DND-41 (cell line): ENCODE data around the gene TNIP2.

ENCODE experiments used
- ATAC-seq: fragments of 200-7000 bp; cut with Tn5 transposase; 3 replicates; pipeline ENCODE4 v1.9.1; 2021; ENCODE audit warnings: low read depth; ENCODE audit not compliant: insufficient read depth
- DNase-seq: peaks from one replicate; pipeline ENCODE4 v3.0.0-alpha.2; 2020
- H2AFZ ChIP-seq: 2 replicates; pipeline ENCODE4 v1.6.0; 2012; ENCODE audit warnings: low read depth, low read length
- H3K27ac ChIP-seq: 2 replicates; pipeline ENCODE4 v1.5.1; 2012; ENCODE audit warnings: low read length, inconsistent platforms
- H3K27me3 ChIP-seq: fragments of 200-600 bp; sonication (generic); 2 replicates; pipeline ENCODE4 v1.6.0; 2012; ENCODE audit warnings: low read length, mild to moderate bottlenecking, inconsistent platforms; ENCODE audit not compliant: insufficient read depth, poor library complexity
- H3K36me3 ChIP-seq: 2 replicates; pipeline ENCODE4 v1.5.1; 2012; ENCODE audit warnings: low read length, inconsistent platforms; ENCODE audit not compliant: insufficient read depth
- H3K4me1 ChIP-seq: 2 replicates; pipeline ENCODE4 v1.5.1; 2012; ENCODE audit warnings: mild to moderate bottlenecking, low read length; ENCODE audit not compliant: insufficient read depth
- H3K4me2 ChIP-seq: 2 replicates; pipeline ENCODE4 v1.6.0; 2012; ENCODE audit warnings: mild to moderate bottlenecking, moderate library complexity, low read length, inconsistent platforms; ENCODE audit not compliant: insufficient read depth
- H3K4me3 ChIP-seq, 2 experiments: fragments of 200-600 bp in 1 of 2; shearing (Covaris generic) in 1 of 2; 2 replicates each; pipeline ENCODE4 v1.5.1; 2012 to 2016; ENCODE audit warnings: inconsistent platforms in 2 of 2, low read length in 2 of 2, mild to moderate bottlenecking in 2 of 2, low read depth in 1 of 2, moderate library complexity in 1 of 2
- H3K79me2 ChIP-seq: 2 replicates; pipeline ENCODE4 v1.6.0; 2012; ENCODE audit warnings: low read length, inconsistent platforms; ENCODE audit not compliant: insufficient read depth
- H3K9ac ChIP-seq: 2 replicates; pipeline ENCODE4 v1.6.0; 2012; ENCODE audit warnings: low read depth, mild to moderate bottlenecking, inconsistent platforms, low read length, moderate library complexity
- H3K9me3 ChIP-seq: 2 replicates; pipeline ENCODE4 v1.5.1; 2012; ENCODE audit warnings: low read length, moderate library complexity, mild to moderate bottlenecking, inconsistent platforms; ENCODE audit not compliant: insufficient read depth, severe bottlenecking
- H4K20me1 ChIP-seq: 2 replicates; pipeline ENCODE4 v1.6.0; 2012; ENCODE audit warnings: low read length; ENCODE audit not compliant: insufficient read depth
- CTCF ChIP-seq: IDR thresholded peaks from 2 replicates; pipeline ENCODE4 v1.5.1; 2012; ENCODE audit warnings: borderline replicate concordance, low read length, moderate library complexity, mild to moderate bottlenecking; ENCODE audit not compliant: poor library complexity, severe bottlenecking; ENCODE audit errors: extremely low read depth
- EZH2 ChIP-seq: IDR thresholded peaks from 3 replicates; pipeline ENCODE4 v1.6.1; 2012; ENCODE audit warnings: borderline replicate concordance, low read depth, mild to moderate bottlenecking, moderate library complexity, low read length, inconsistent platforms; ENCODE audit not compliant: severe bottlenecking

The TNIP2 gene

DNA sequence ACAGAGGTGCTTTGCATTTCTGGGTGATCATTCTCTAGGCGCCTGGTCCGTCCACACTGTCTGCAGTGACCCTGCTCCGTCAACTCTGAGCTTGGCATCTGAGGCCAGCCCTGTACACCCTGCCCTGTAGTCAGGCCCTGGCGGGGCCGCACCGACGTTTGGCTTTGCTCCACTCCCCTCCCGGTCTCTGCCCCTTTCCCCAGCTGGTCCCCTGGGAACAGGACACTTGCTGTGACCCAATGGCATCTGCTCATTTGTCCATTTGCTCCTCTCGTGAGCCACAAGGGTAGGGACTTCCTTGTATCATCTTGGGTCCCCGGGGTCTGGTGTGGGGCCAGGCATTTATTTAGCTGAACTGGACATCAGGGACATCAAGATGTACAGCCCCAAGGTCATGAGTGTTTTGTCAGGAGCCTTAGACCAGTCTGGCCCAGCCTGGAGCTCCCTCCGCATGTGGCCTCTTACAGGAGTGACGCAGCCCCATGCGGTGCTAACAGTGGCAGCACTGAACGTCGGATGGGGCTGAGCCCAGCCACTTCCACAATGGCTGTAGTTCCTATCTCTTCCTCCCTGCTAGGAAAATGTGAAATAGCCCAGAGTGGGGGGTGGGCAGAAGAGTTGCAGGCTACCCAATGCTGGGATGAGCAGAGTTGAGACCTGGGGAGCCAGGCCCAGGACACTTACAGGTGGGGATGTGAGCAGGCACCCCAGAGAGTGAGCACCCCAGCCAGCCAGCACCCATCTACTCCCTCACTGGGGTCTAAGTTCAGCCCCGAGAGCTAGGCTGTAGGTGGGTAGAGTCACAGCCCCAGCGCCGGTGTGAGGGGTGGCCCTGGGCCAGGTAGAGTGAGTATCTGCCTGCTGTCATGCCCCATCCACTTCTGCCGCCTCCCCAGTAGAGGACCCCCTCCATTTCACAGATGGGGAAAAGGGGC lies 34.7 kb upstream of the TNIP2 start:
- Histone ChIP-seq H3K9me3 (no peaks in the 10 kb centered on the region), H2AFZ (no peak overlapping the region), H3K4me3 (no peak overlapping the region), H3K4me1 (peaks cover 4% of the 10 kb centered on the region; the same call in 1 of the 2 replicates), H3K4me2 (no peak overlapping the region), H4K20me1 (no peaks in the 10 kb centered on the region), H3K9ac (no peak overlapping the region), H3K36me3 (no peaks in the 10 kb centered on the region), H3K27me3 (no peaks in the 10 kb centered on the region), H3K79me2 (no peaks in the 10 kb centered on the region), H3K27ac (no peak overlapping the region)
- no peak for DNase-seq
- ATAC-seq = no peak
- TF ChIP-seq CTCF = no peak
- no peak for TF ChIP-seq EZH2

DNA sequence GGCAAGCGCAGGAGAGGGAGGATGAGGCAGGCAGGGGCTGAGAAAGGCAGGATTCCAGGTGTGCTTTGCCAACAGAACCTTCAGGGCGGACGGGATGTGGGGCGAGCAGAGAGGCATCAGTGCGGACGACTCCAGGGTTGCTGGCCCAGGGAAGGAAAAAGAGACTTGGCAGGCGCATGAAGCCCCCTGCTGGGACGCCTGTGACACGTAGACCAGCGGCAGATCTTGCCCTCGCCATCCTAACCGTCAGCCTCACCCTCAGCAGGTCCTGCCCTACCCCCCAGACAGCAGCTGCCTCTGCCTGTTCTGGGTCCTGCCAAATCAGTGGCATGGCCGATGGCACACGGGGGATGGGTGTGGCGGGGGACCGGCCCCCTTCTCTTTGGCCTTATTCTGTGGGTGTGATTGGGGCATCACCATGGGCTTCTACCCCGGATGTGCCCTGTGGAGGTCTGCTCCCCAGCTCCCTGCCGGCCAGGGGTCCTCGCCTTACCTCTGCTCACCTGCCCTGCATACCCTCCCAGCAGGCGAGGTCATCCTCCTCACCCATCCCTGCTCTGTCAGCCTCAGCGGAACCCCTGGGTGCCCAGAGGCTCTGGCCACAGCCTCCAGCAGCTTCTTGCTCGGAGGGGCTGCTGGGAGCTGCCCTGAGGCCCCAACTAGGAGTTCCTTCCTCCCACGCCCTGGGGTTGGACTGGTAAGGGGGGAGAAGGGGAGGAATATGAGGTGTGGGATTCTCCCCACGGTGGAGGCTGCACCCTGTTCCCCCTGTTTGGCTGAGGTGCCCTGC lies 33.9 kb upstream of the TNIP2 start:
- no peak for TF ChIP-seq EZH2
- TF ChIP-seq CTCF = no peak
- Histone ChIP-seq H3K4me3 (no peak overlapping the region), H3K9me3 (no peaks in the 10 kb centered on the region), H2AFZ (no peak overlapping the region), H4K20me1 (no peaks in the 10 kb centered on the region), H3K4me2 (no peak overlapping the region), H3K27ac (no peak overlapping the region), H3K79me2 (no peaks in the 10 kb centered on the region), H3K4me1 (peaks cover 5% of the 10 kb centered on the region; the same call in 1 of the 2 replicates), H3K36me3 (no peaks in the 10 kb centered on the region), H3K27me3 (no peaks in the 10 kb centered on the region), H3K9ac (no peak overlapping the region)
- no peak for ATAC-seq
- DNase-seq = no peak

DNA sequence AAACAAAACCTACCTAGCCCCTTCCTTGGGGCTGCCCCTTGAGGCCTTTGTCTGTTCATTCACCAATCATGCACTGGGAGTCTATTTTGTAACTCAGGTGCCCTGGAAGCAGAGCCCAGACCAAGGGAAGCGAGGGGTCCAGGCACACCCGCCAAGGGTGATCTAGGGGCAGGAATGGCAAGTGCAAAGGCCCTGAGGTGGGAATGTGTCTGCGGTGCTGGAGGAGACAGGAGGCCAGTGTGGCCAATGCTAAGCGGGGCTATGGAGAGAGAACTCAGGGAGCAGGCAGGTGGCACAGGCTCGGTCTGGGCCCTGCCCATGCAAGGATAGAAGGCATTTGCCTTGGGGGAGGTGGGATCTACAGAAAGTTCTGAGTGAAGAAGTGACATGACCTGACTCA lies 33.2 kb upstream of the TNIP2 start:
- H3K9ac ChIP-seq = no peak overlapping the region
- H3K36me3 ChIP-seq = no peaks in the 10 kb centered on the region
- no peak overlapping the region for H3K4me3 ChIP-seq
- no peaks in the 10 kb centered on the region for H3K9me3 ChIP-seq
- peaks cover 5% of the 10 kb centered on the region; the same call in 1 of the 2 replicates for H3K4me1 ChIP-seq
- no peak overlapping the region for H3K27ac ChIP-seq
- H3K79me2 ChIP-seq = no peaks in the 10 kb centered on the region
- H4K20me1 ChIP-seq = no peaks in the 10 kb centered on the region
- no peaks in the 10 kb centered on the region for H3K27me3 ChIP-seq
- DNase-seq = no peak
- TF ChIP-seq EZH2 (no peak), CTCF (no peak)
- no peak overlapping the region for H3K4me2 ChIP-seq
- no peak overlapping the region for H2AFZ ChIP-seq
- no peak for ATAC-seq
